ENCODE results near the gene MTG2. TPM values are rescaled to one million over a fixed set of nuclear protein-coding genes. Genes with fewer than 3 reads are reported as not detected.

The MTG2 gene
- total RNA-seq, 1 experiment from 2014 or later = 27.9 TPM

GRCh38 chr20:62215991-62216635 is 33.3 kb downstream of the MTG2 start:
- Mint-ChIP-seq H3K9me3 (no peaks in the 10 kb centered on the region), H3K27me3 (ENCODE audit: low read depth) (peaks cover 24% of the 10 kb centered on the region), H3K4me1 (peaks cover 15% of the 10 kb centered on the region), H3K4me3 (no peak overlapping the region), H3K36me3 (no peaks in the 10 kb centered on the region), H3K27ac (no peak overlapping the region)
- ATAC-seq (no peak), DNase-seq (ENCODE audit: low spot score) (no peak)
- TF ChIP-seq, protein P1, sequence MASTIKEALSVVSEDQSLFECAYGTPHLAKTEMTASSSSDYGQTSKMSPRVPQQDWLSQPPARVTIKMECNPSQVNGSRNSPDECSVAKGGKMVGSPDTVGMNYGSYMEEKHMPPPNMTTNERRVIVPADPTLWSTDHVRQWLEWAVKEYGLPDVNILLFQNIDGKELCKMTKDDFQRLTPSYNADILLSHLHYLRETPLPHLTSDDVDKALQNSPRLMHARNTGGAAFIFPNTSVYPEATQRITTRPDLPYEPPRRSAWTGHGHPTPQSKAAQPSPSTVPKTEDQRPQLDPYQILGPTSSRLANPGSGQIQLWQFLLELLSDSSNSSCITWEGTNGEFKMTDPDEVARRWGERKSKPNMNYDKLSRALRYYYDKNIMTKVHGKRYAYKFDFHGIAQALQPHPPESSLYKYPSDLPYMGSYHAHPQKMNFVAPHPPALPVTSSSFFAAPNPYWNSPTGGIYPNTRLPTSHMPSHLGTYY (CRISPR knock-in tag; IDR thresholded peaks at IDR 0.05) = no peak
- TF ChIP-seq NR1H2 (CRISPR knock-in tag; IDR thresholded peaks at IDR 0.05) (no peak), ZBTB43 (CRISPR knock-in tag; IDR thresholded peaks at IDR 0.05) (no peak)
- ChIA-PET CTCF (no interaction called here), POLR2A (no interaction called here)

GRCh38 chr20:62216636-62217566 is 34.1 kb downstream of the MTG2 start:
- Mint-ChIP-seq H3K27me3 (ENCODE audit: low read depth) (peaks cover 32% of the 10 kb centered on the region), H3K4me3 (no peak overlapping the region), H3K9me3 (no peaks in the 10 kb centered on the region), H3K4me1 (peaks cover 17% of the 10 kb centered on the region), H3K27ac (no peak overlapping the region), H3K36me3 (no peaks in the 10 kb centered on the region)
- ATAC-seq (no peak), DNase-seq (ENCODE audit: low spot score) (no peak)
- ChIA-PET POLR2A (no interaction called here), CTCF (interaction anchor here (2.2 kb wide), 1 partner anchor 60 kb away, joined by 6 read pairs; no protein-coding TSS in a partner anchor)
- TF ChIP-seq GABPB1 (CRISPR knock-in tag; IDR thresholded peaks at IDR 0.05) = no peak
- TF ChIP-seq SMAD3 (CRISPR knock-in tag; IDR thresholded peaks at IDR 0.05; ENCODE audit: borderline replicate concordance) = no peak
- TF ChIP-seq MXD4 (CRISPR knock-in tag; IDR thresholded peaks at IDR 0.05; ENCODE audit: borderline replicate concordance) = no peak
- TF ChIP-seq JUN (CRISPR knock-in tag; IDR thresholded peaks at IDR 0.05) = no peak
- no peak for TF ChIP-seq TCF7 (CRISPR knock-in tag; IDR thresholded peaks at IDR 0.05; ENCODE audit: low read depth)
- TF ChIP-seq ZNF263 (CRISPR knock-in tag; IDR thresholded peaks at IDR 0.05; ENCODE audit: low read depth) = no peak
- TF ChIP-seq USF2 (CRISPR knock-in tag; IDR thresholded peaks at IDR 0.05) = no peak
- no peak for TF ChIP-seq CTCF (IDR thresholded peaks at IDR 0.05)
- TF ChIP-seq TEAD4 (CRISPR knock-in tag; IDR thresholded peaks at IDR 0.05) = no peak
- TF ChIP-seq STAT6 (CRISPR knock-in tag; conservative IDR thresholded peaks at IDR 0.05; ENCODE audit: low read depth) = no peak
- TF ChIP-seq, protein P2, sequence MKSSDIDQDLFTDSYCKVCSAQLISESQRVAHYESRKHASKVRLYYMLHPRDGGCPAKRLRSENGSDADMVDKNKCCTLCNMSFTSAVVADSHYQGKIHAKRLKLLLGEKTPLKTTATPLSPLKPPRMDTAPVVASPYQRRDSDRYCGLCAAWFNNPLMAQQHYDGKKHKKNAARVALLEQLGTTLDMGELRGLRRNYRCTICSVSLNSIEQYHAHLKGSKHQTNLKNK (CRISPR knock-in tag; IDR thresholded peaks at IDR 0.05) = no peak
- no peak for TF ChIP-seq NFE2L1 (CRISPR knock-in tag; IDR thresholded peaks at IDR 0.05)
- TF ChIP-seq ESRRA (CRISPR knock-in tag; IDR thresholded peaks at IDR 0.05; ENCODE audit: borderline replicate concordance) = no peak
- no peak for TF ChIP-seq OVOL2 (CRISPR knock-in tag; IDR thresholded peaks at IDR 0.05; ENCODE audit: borderline replicate concordance)
- no peak for TF ChIP-seq MYBL2 (CRISPR knock-in tag; IDR thresholded peaks at IDR 0.05)
- no peak for TF ChIP-seq SMAD4 (CRISPR knock-in tag; IDR thresholded peaks at IDR 0.05)
- no peak for TF ChIP-seq ELF4 (CRISPR knock-in tag; IDR thresholded peaks at IDR 0.05; ENCODE audit: low read depth)
- TF ChIP-seq, protein P3, sequence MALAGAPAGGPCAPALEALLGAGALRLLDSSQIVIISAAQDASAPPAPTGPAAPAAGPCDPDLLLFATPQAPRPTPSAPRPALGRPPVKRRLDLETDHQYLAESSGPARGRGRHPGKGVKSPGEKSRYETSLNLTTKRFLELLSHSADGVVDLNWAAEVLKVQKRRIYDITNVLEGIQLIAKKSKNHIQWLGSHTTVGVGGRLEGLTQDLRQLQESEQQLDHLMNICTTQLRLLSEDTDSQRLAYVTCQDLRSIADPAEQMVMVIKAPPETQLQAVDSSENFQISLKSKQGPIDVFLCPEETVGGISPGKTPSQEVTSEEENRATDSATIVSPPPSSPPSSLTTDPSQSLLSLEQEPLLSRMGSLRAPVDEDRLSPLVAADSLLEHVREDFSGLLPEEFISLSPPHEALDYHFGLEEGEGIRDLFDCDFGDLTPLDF (CRISPR knock-in tag; IDR thresholded peaks at IDR 0.05) = no peak
- no peak for TF ChIP-seq SOX15 (CRISPR knock-in tag; IDR thresholded peaks at IDR 0.05)

All from WTC11 (cell line).